HG03520 (cell line): ENCODE measurements around the gene LONP1.

Experiments
- ATAC-seq: cut with Tn5 transposase; IDR thresholded peaks from one replicate; pipeline ENCODE4 v1.9.1; 2021; ENCODE audit warnings: mild to moderate bottlenecking, moderate library complexity; ENCODE audit not compliant: unreplicated experiment

The LONP1 gene

GRCh38 chr19:5680084-5680436 is 39.9 kb downstream of the LONP1 start:
- no peak for ATAC-seq

GRCh38 chr19:5679289-5680083 is 40.5 kb downstream of the LONP1 start:
- no peak for ATAC-seq

- no peak for ATAC-seq
Observed at GRCh38 chr19:5678071-5678718, 41.8 kb downstream of the LONP1 start.

GRCh38 chr19:5677580-5677979 is 42.4 kb downstream of the LONP1 start:
- no peak for ATAC-seq

- no peak for ATAC-seq
Observed at GRCh38 chr19:5677136-5677535, 42.8 kb downstream of the LONP1 start.

GRCh38 chr19:5676772-5677105 is 43.2 kb downstream of the LONP1 start:
- no peak for ATAC-seq

GRCh38 chr19:5676105-5676771 is 43.7 kb downstream of the LONP1 start:
- ATAC-seq, result no peak

GRCh38 chr19:5674714-5675113 is 45.2 kb downstream of the LONP1 start:
- no peak for ATAC-seq

- ATAC-seq, result no peak
Observed at GRCh38 chr19:5673752-5674151, 46.2 kb downstream of the LONP1 start.

GRCh38 chr19:5672708-5673459 is 47.1 kb downstream of the LONP1 start:
- ATAC-seq, result no peak

GRCh38 chr19:5671600-5671999 is 48.3 kb downstream of the LONP1 start:
- no peak for ATAC-seq

- ATAC-seq, result no peak
Observed at GRCh38 chr19:5669212-5669611, 50.7 kb downstream of the LONP1 start.

GRCh38 chr19:5667751-5668271 is 52.1 kb downstream of the LONP1 start:
- no peak for ATAC-seq

- ATAC-seq, result no peak
Observed at GRCh38 chr19:5666921-5667610, 52.9 kb downstream of the LONP1 start.

- ATAC-seq, result no peak
Observed at GRCh38 chr19:5665781-5666513, 54.0 kb downstream of the LONP1 start.

GRCh38 chr19:5664515-5664914 is 55.4 kb downstream of the LONP1 start:
- ATAC-seq, result no peak

- no peak for ATAC-seq
Observed at GRCh38 chr19:5663904-5664303, 56.0 kb downstream of the LONP1 start.

- no peak for ATAC-seq
Observed at GRCh38 chr19:5661483-5661882, 58.5 kb downstream of the LONP1 start.

GRCh38 chr19:5655412-5655811 is 64.5 kb downstream of the LONP1 start:
- no peak for ATAC-seq

- no peak for ATAC-seq
Observed at GRCh38 chr19:5654931-5655330, 65.0 kb downstream of the LONP1 start.
